ENCODE data around the gene WDFY4. TPM values are rescaled to one million over a fixed set of nuclear protein-coding genes. Genes with fewer than 3 reads are reported as not detected.
"Not testable (repeated sequence)": the region's sequence is repeated elsewhere in the genome, so short reads cannot be mapped to it uniquely, and the experiment has no call there.

WDFY4 gene
- total RNA-seq, 3 donors from 2014 or later: 2.3 to 7.0 (median 5.8) TPM

GRCh38 chr10:48638739-48639527 is 45.7 kb upstream of the WDFY4 start:
- no peak overlapping the region for H3K27ac ChIP-seq

GRCh38 chr10:48639632-48640031 is 45.0 kb upstream of the WDFY4 start:
- Histone ChIP-seq H3K4me1 (no peaks in the 10 kb centered on the region), H3K27me3 (no peaks in the 10 kb centered on the region), H3K27ac (no peak overlapping the region), H3K9me3 (peaks cover 0 to 12% of the 10 kb centered on the region in 2 donors), H3K4me3 (no peak overlapping the region), H3K36me3 (no peaks in the 10 kb centered on the region)
- intact Hi-C loops (cut with DNase I; ENCODE audit: low total_unique reads): no loop called here
- no peak for DNase-seq (ENCODE audit: low spot score in 2 of 2)
- TF ChIP-seq CTCF (IDR thresholded peaks at IDR 0.05): no peak
- no peak for TF ChIP-seq POLR2AphosphoS5 (IDR thresholded peaks at IDR 0.05)
- no peak for TF ChIP-seq POLR2A (IDR thresholded peaks at IDR 0.05)

More at GRCh38 chr10:48638739-48639527, 45.7 kb upstream of the WDFY4 start:
- intact Hi-C loops (cut with DNase I; ENCODE audit: low total_unique reads): no loop called here
- Histone ChIP-seq H3K36me3 (no peaks in the 10 kb centered on the region), H3K9me3 (peaks cover 0 to 12% of the 10 kb centered on the region in 2 donors), H3K4me3 (no peak overlapping the region), H3K4me1 (no peaks in the 10 kb centered on the region), H3K27me3 (no peaks in the 10 kb centered on the region)
- DNase-seq (ENCODE audit: low spot score in 2 of 2): no peak
- TF ChIP-seq CTCF (IDR thresholded peaks at IDR 0.05): no peak

GRCh38 chr10:48640326-48640725 is 44.3 kb upstream of the WDFY4 start:
- TF ChIP-seq POLR2A (IDR thresholded peaks at IDR 0.05) (no peak), POLR2AphosphoS5 (IDR thresholded peaks at IDR 0.05) (no peak), CTCF (IDR thresholded peaks at IDR 0.05) (no peak)
- no peak for DNase-seq (ENCODE audit: low spot score in 2 of 2)
- intact Hi-C loops (cut with DNase I; ENCODE audit: low total_unique reads): no loop called here
- Histone ChIP-seq H3K4me3 (no peak overlapping the region), H3K27me3 (no peaks in the 10 kb centered on the region), H3K27ac (no peak overlapping the region), H3K9me3 (peaks cover 0 to 12% of the 10 kb centered on the region in 2 donors), H3K4me1 (no peaks in the 10 kb centered on the region), H3K36me3 (no peaks in the 10 kb centered on the region)

- H3K27me3 ChIP-seq; H3K4me3 ChIP-seq; H3K27ac ChIP-seq; H3K4me1 ChIP-seq; DNase-seq (ENCODE audit: low spot score in 2 of 2); intact Hi-C loops (cut with DNase I; ENCODE audit: low total_unique reads); H3K36me3 ChIP-seq: not testable (repeated sequence)
- H3K9me3 ChIP-seq: peaks cover 0 to 12% of the 10 kb centered on the region in 2 donors
These were observed 43.5 kb upstream of the WDFY4 start for GRCh38 chr10:48641099-48641690.

- intact Hi-C loops (cut with DNase I; ENCODE audit: low total_unique reads): no loop called here
- no peak overlapping the region for H3K27ac ChIP-seq
- H3K4me3 ChIP-seq: no peak overlapping the region
- TF ChIP-seq POLR2A (IDR thresholded peaks at IDR 0.05): no peak
- TF ChIP-seq POLR2AphosphoS5 (IDR thresholded peaks at IDR 0.05): no peak
- no peak for TF ChIP-seq CTCF (IDR thresholded peaks at IDR 0.05)
- no peak for DNase-seq (ENCODE audit: low spot score in 2 of 2)
- H3K27me3 ChIP-seq: no peaks in the 10 kb centered on the region
- H3K9me3 ChIP-seq: peaks cover 0 to 7% of the 10 kb centered on the region in 2 donors
- no peaks in the 10 kb centered on the region for H3K4me1 ChIP-seq
- no peaks in the 10 kb centered on the region for H3K36me3 ChIP-seq
These were observed 39.1 kb upstream of the WDFY4 start for GRCh38 chr10:48645600-48645999.

- H3K9me3 ChIP-seq; H3K36me3 ChIP-seq; DNase-seq (ENCODE audit: low spot score in 2 of 2); H3K4me1 ChIP-seq; H3K27me3 ChIP-seq; H3K27ac ChIP-seq; H3K4me3 ChIP-seq; intact Hi-C loops (cut with DNase I; ENCODE audit: low total_unique reads): not testable (repeated sequence)
These were observed 37.6 kb upstream of the WDFY4 start for GRCh38 chr10:48647073-48647472.

All from breast epithelium (tissue), 4 donors.